ENCODE results near the gene CTNND2.
"Not testable (repeated sequence)": the region's sequence is repeated elsewhere in the genome, so short reads cannot be mapped to it uniquely, and the experiment has no call there.

CTNND2 gene

DNA sequence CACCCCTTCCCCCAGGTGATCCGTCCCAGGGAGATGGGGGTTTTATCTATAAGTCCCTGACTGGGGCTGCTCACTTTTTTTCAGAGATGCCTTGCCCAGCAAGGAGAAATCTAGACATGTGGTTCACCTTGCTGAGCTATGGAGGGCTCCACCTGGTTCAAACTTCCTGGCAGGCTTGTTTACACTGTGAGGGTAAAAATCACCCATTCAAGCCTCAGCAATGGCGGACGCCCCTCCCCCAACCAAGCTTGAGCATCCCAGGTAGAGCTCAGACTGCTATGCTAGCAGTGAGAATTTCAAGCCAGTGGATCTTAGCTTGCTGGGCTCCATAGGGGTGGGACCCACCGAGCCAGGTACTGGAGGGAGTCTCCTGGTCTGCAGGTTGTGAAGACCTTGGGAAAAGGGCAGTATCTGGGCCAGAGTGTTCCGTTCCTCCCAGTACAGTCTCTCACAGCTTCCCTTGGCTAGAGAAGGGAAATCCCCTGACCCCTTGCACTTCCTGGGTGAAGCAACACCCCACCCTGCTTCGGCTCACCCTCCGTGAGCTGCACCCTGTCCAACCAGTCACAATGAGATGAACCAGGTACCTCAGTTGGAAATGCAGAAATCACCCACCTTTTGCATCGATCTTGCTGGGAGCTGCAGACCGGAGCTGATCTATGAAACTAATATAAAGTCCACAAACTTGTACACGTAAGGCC, 231.7 kb downstream of the CTNND2 start:
- no peak for DNase-seq

DNA sequence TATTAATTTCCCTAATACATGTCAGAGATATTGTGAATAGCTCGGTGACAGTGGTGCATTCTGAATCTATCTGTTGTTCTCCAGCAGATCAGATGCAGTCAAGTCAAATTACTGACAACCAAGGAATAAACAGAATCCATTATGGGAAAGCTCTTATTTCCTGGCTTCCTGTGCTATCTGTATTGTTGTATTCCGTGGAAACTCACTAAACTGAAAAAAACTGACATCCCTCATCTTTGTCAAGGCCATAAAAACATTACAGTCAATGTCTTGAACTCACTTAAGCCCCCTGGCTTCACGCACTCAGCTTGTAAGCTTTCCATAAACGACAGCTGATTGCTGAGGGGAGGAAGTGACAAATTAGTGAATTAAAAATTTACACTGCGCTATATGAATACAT, 245.9 kb downstream of the CTNND2 start:
- no peak for DNase-seq

DNA sequence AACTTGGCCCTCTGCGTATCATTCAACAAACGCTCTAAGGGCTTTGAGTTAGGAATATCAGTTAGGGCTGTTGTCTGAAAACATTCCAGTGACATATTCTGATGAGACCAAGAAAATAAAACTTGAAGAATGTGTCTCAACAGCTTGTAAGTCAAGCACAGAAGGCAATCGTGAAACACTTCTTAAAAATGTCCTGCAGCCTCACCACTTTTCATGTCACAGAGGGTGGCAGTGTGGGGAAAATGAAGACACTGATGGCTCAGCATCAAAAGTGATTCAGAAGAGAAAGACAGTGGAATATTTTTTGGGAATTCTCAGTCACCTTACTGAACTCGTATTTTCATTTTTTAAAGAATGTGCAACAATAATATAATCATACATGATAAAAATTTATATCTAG, 247.3 kb downstream of the CTNND2 start:
- DNase-seq: no peak

- no peak for DNase-seq
Observed at GRCh38 chr5:11655681-11656080, 248.6 kb downstream of the CTNND2 start.

- no peak for DNase-seq
Observed at GRCh38 chr5:11650936-11651335, 253.3 kb downstream of the CTNND2 start.

DNA sequence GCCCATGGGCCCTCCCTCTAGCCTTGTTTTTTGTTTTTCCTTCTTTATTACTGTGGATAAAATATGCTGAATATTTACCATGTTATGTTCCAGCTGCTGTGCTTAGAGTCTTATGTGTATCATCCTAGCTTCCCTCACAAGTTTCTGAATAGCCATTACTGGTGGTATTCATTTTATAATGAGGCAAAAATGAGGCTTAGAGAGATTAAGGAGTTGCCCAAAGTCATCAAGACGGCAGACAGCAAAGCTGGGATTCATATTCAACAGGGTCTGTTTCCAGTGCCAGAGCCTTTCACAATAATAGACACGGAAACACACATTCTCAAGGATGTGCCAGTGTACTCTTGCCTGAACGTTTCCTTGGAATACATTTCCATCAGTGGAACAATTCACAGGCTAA, 258.1 kb downstream of the CTNND2 start:
- no peak for DNase-seq

DNA sequence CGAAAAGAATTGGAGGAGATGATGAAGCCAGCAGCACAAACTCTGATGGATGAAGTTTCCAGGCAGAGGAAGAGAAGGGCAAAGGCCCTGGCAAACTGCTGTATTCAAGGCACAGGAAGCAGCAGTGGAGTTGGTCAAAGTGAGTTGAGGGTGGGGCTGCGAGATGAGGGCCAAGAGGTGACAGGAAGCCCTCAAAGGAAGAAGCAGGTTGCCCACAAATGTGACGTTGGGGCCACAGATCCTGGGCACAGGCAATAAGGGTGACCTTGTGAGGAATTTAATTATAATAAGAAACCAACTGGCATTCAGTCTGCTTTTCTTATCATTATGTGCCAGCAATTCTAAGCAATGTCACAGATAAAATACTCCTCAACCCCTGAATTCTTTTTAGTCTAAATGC, 261.8 kb downstream of the CTNND2 start:
- peak; percentile 44 for DNase-seq

GRCh38 chr5:11640158-11640873, 263.9 kb downstream of the CTNND2 start:
- DNase-seq: no peak

DNA sequence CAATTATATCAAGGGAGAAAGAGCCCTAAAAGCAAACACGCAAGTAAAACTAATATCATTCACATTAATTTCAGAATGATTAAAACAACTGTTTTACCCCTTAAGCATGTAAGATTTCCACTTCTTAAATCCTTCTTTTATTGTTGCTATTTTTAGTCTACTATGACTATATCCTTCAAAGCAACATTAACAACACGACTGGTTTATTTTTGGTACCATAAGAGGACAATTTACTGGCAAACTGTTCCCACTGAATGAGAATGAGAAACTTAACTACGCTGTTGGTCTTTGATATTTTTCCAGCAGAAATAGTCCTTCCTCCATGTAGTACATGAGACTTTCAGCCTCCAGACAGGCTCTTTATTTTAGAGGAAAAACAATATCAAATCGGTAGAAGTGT, 281.5 kb downstream of the CTNND2 start:
- no peak for DNase-seq

DNA sequence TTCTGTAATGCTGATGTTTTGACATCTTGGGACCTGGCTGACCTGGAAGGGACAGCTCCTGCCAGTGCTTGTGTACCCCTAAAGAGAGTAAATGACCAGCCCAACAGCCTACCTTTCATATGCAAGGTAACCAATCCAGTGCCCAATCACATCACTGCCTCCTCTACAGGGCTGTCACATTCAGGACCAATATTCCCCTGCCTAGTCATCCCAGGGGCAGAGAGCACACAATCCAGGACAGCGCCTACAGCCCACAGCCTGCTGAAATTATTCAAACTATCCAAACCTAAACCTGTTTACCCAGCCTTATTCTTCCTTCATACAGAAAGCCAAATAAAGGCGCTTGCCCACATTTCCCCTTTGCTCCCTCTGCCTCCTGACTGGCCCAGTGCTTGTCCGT, 284.1 kb downstream of the CTNND2 start:
- DNase-seq: no peak

DNA sequence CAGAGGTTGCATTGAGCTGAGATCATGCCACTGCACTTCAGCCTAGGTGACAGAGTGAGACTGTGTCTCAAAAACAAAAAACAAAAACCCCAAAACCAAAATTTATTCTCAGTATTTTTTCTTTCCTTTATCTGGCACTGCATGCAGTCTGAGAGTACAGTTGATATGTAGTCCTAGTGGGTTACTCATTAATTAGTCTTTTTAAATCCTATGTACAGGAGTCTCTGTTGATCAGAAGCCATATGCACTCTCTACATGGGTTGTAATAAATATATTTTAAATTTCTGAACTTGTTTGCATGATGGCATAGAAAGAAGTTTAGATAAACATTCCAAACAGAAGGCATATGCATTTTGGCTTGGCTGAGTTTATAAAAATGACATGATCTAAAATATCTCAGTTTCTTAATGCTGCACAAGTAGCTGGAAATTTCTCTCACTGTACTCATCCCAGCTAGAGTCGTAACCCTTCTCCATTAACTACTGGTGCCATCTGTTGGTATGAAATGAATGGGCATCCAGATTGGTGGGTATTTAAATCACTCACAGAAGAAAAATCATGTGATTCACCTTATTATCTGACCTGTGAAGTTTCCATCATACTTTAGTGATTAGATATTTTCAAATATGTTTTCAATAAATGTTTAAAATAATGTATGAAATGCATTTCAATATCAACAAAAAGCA, 284.8 kb downstream of the CTNND2 start:
- DNase-seq: peak; percentile 10

DNA sequence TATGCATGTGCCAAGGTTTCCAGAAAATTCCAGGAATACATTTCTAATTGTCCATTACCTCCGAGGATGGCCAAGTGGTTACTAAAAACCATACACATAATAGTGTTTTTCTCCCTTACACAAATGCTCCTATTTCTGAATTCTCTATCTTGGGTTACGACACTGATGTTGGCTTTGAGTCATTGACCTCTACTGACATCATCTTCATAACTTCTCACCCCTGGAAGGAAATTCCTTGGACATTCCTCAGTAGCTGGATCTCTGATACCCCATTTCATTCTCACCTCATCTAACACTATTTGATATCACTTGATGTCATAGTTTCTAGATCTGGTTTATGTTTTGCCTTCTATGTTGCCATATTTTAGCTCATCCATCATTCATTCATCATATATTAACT, 287.2 kb downstream of the CTNND2 start:
- DNase-seq: no peak

DNA sequence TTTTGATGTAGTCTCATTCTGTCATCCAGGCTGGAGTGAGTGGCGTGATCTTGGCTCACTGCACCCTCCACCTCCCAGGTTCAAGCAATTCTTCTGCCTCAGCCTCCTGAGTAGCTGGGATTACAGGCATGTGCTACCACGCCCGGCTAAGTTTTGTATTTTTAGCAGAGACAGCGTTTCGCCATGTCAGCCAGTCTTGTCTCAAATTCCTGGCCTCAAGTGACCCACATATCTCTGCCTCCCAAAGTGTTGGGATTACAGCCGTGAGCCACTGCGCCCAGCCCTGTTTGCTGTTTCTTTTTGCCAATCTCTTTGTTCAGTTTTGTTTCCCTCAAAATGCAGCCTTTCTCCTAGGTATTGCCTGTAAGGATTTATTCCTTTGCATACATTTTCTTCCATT, 287.6 kb downstream of the CTNND2 start:
- DNase-seq: not testable (repeated sequence)

DNA sequence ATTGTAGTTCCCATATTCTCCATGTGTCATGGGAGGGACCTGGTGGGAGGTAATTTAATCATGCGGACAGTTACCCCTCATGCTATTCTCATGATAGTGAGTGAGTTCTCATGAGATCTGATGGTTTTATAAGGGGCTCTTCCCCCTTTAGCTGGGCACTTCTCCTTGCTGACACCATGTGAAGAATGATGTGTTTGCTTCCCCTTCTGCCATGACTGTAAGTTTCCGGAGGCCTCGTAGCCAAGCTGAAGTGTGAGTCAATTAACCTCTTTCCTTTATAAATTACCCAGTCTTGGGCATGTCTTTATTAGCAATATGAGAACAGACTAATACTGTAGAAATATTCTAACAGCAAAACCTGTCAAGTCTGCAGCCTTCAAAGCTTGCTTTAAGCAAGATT, 293.2 kb downstream of the CTNND2 start:
- no peak for DNase-seq

DNA sequence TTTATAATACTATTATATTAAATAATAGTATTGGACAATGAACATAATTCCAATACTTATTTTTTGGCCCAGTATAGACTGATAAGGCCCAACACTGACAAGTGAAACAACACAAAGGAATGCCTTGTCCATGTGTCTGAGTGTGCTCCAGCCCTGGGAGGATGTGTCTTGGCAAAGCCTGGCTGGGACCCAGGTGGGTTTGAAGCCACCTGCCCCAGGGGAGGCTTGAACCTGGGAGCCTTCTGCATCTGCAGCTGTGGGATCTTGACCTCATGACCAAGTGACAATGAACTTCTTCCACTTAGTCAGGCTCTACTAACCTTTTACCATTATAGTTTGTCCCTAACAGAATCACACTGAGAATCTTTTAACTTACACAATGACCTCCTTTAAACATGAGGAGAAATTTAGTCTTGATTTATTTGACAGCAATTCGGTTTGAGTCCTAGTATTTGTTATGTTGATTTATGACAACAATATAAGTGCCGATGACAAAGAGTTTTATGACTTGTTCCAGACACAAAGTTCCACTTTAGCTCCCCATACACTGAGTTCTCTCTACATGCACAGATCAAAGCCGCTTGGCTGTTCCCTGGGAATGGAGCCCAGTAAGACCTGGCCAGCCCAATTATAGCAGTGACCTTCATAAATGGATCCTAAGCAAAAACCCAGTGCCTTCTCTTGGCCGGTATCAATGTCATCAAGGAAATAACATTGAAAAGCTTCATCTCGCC, 294.5 kb downstream of the CTNND2 start:
- no peak for DNase-seq

DNA sequence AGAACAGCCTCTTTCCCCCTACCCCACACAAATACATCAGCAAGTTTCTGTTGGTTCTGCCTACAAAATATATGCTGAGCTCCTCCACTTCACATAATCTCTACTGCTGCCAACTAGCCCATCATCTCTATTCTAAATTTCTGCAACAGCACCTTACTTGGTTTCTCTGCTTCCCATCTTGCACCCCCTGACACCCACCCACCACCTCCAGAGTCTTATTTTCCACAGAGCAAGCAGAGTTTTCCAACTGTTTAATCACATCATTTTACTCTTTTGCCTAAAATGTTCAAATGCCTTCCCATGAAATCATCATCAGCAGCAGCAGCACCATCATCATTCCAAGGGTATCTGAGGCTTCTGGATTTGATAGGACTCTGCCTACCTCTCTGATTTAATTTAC, 295.7 kb downstream of the CTNND2 start:
- DNase-seq: no peak

DNA sequence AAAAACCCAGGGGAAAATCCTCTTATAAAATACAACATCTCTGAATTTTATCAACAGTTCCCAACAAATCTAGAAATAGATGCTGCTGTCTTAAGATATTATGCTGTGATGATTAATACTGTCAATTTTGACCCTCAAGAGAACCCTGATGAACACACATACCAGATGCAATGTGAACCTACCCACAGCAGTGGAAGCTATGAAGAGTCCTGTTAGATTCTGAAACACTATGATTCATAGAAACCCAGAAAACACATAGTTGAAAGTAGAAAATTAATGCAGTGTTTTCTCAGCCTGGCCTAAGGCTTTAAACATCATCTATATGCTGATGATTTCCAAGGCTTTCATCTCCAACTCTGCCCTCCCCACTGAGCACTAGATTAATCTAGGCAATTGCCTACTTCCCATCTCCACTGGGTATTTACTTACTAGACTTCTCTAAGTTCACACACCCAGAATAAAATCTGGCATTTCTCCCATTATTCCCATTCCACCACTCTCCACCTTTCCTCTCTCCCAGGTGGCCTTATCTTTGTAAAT, 296.2 kb downstream of the CTNND2 start:
- no peak for DNase-seq

DNA sequence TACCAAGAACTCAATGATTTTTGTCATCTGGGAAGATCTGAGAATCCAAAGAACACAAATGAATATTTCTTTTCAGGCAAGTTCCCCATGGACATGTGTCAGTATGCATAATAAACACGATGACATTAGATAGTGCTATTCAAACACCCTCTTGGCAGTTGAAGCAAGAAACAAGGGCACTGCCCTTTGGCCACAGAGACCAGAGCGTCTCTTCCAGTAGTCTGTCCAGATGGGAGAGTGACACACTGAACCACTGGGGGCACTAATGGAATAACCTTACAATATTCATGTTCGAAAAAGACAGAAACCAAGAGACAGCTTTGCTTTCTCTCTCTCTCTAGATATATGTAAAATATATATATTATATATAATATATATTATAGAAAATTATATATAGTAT, 301.9 kb downstream of the CTNND2 start:
- DNase-seq: no peak

- no peak for DNase-seq
Observed at GRCh38 chr5:11599499-11599898, 304.7 kb downstream of the CTNND2 start.

DNA sequence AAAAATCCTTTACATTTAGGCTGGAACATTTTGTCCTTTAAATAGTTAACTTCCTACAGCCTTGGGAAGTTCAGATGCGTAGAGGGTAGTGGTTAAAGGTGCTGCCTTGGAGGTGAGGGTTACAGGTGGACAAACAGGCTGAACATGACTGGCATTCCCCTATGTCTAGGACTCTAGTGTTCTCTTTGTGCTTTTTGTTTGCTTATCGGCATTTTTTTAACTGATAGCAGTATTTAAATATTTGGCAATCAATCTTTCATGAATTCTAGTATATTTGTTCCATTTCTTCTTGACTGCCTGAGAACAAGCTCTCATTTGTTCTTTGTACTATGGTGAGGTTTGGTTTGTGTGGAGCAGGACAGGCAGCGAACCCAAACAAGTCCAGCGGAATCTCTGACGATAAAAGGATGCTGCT, 307.6 kb downstream of the CTNND2 start:
- DNase-seq: no peak

DNA sequence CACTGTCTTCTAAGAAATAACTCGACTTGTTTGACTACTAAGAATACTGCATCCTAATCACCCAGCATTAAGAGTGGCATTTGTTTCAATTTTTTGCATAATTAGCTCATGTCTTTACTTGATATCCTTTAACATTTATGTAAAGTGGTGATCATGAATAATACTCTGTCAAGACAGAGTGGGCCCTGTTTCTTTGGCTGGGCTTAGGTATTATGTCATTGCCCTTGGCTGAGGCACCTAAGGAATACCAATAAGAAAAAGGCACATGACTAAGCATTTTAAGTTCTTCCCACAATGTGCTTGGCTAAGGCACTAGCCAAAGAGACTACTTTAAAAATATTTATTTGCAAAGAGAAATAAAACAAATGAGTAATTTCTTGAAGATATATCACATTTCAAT, 308.1 kb downstream of the CTNND2 start:
- no peak for DNase-seq

- no peak for DNase-seq
Observed at GRCh38 chr5:11595045-11595444, 309.2 kb downstream of the CTNND2 start.

DNA sequence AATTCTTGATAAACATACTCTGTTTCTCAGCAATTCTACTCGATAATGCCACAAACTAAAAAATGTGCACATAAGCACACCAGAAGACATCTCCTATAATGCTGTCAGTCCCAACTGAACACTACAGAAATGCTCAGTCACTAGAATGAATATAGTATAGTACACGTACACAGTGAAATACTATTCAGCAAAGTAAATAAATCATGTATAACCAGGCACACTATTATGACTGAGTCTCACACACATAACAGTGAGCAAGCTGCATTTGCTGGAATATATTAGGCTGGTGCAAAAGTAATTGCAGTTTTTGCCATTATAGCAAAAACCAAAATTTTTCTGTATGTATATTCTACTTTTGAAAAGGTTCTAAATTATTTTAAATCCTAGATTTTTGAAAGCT, 310.2 kb downstream of the CTNND2 start:
- no peak for DNase-seq
